Heart right ventricle (tissue), 16 donors: Measurements from ENCODE around the gene VASP. TPM values are rescaled to one million over a fixed set of nuclear protein-coding genes. Genes with fewer than 3 reads are reported as not detected.

Experiments used
- ATAC-seq, 8 donors: fragments of 200-7000 bp; cut with Tn5 transposase; one replicate each; pipeline ENCODE4 v1.9.1; 2020; ENCODE audit warnings: mild to moderate bottlenecking in 8 of 8, moderate library complexity in 8 of 8, moderate number of reproducible peaks in 1 of 8
- DNase-seq, 2 donors: peaks; one replicate each; pipeline ENCODE4 v3.0.0-alpha.2; 2020
- H3K27ac ChIP-seq, 10 donors: fragments of 200-600 bp; sonication (generic) in 2 of 10; one replicate each; pipeline versions ENCODE4 v1.5.0 to v1.8.0; 2020 to 2022; ENCODE audit warnings: mild to moderate bottlenecking in 3 of 10
- H3K27me3 ChIP-seq, 7 donors: fragments of 200-600 bp; one replicate each; pipeline ENCODE4 v1.8.0; 2021 to 2022; ENCODE audit warnings: mild to moderate bottlenecking in 2 of 7
- H3K36me3 ChIP-seq, 9 donors: fragments of 200-600 bp; sonication (generic) in 1 of 9; one replicate each; pipeline versions ENCODE4 v1.5.0 to v1.8.0; 2020 to 2022; ENCODE audit warnings: mild to moderate bottlenecking in 2 of 9
- H3K4me1 ChIP-seq, 9 donors: fragments of 200-600 bp; sonication (generic) in 1 of 9; one replicate each; pipeline versions ENCODE4 v1.5.0 to v1.8.0; 2020 to 2022; ENCODE audit warnings: mild to moderate bottlenecking in 4 of 9
- H3K4me3 ChIP-seq, 10 donors: fragments of 200-600 bp; sonication (generic) in 2 of 10; one replicate each; pipeline versions ENCODE4 v1.5.0 to v1.8.0; 2020 to 2022; ENCODE audit warnings: mild to moderate bottlenecking in 7 of 10, moderate library complexity in 2 of 10
- H3K9me3 ChIP-seq, 11 donors: fragments of 200-600 bp in 10 of 11; sonication (generic) in 2 of 11; one replicate each; pipeline versions ENCODE4 v1.5.0 to v1.8.0; 2013 to 2022; ENCODE audit warnings: mild to moderate bottlenecking in 2 of 11, control low read depth in 1 of 11, moderate library complexity in 1 of 11
- CTCF ChIP-seq, 9 donors: fragments of 200-600 bp; sonication (generic) in 2 of 9; IDR thresholded peaks; one replicate each; pipeline versions ENCODE4 v1.5.0 to v1.8.0; 2021 to 2022; ENCODE audit warnings: antibody characterized with exemption in 9 of 9, mild to moderate bottlenecking in 5 of 9, moderate library complexity in 1 of 9
- WGBS, 2 donors: extraction: QIAGEN DNeasy Blood & Tissue Kit; methylation state at CpG; one replicate each; pipeline ENCODE4 v1.1.7; 2013; ENCODE audit warnings: inconsistent platforms in 1 of 2; 5-methylcytosine and 5-hydroxymethylcytosine counted together
- intact Hi-C, 10 donors: fragments of 100-400 bp; cut with DNase I; formaldehyde crosslinking; loops; one replicate each; pipeline versions ENCODE4 v1.11.1 to v1.14.2; 2022
- polyA plus RNA-seq, 2 donors: library from polyadenylated mRNA; stranded (reverse); fragments of 200-250 nt; gene quantifications; one replicate each; pipeline ENCODE4 v1.2.3, GENCODE V29; 2013
- total RNA-seq, 10 donors: library from RNA; stranded (reverse); fragmentation: NEBNext Ultra II Directional in 3 of 10; extraction: Animal tissue kit (Norgen Biotek cat#: 25700) in 3 of 10; gene quantifications; one replicate each; pipeline versions ENCODE4 v1.2.1 to v1.2.4, GENCODE V29; 2021 to 2023
- donor health status: Arrhythmogenic right ventricular cardiomyopathy.
- donor health status: ischemic (EF 13 %, LVEDD 7.1; RV severe dilation, severe dysfunction).
- donor health status: healthy with polysubstance abuse.
- donor health status: DM: no; HTN: yes; CAD: no.
- donor health status: DM: no; HTN: no; CAD: no.
- donor health status: ischemic (EF 25% LVEDD 6.9; RV normal size, moderate dysfunction).
- donor health status: ischemic (EF 25% LVEDD 5.7; RV mildly dilated, moderate dysfunction).
- donor health status: healthy.
- donor health status: DM: yes; HTN: yes; CAD: no.
- donor health status: Ischemic cardiomyopathy.
- donor health status: ischemic (EF 35%, LVEDD 5.7; RV mildly dilated, moderate dysfunction).
- donor health status: nonischemic (EF 11% LVEDD 7.7; RV severe dilation, severe dysfunction).
- donor health status: DM: yes; HTN: yes; CAD: no.
- donor health status: PGD.
- donor health status: ischemic (EF 29% LVEDD 5.4; RV normal size, mild dysfunction).
- donor health status: nonischemic (EF 23%, LVEDD 6.1; RV moderate dilation, normal function).

The VASP gene
- total and polyA plus RNA-seq, 12 donors: 24.9 to 78.6 (median 43.6) TPM

GRCh38 chr19:45472563-45473366 is 34.5 kb upstream of the VASP start:
- no peak for DNase-seq
- no peak for TF ChIP-seq CTCF (IDR thresholded peaks at IDR 0.05)
- peak overlapping the region in 8 of 10 donors; percentile 9 to 41 (median 30) for H3K4me3 ChIP-seq
- H3K27me3 ChIP-seq: peaks cover 0 to 46% (median 0%) of the 10 kb centered on the region in 7 donors
- H3K36me3 ChIP-seq: no peaks in the 10 kb centered on the region
- WGBS, 2 donors: 10 to 16% methylated on average over 41 to 44 of the region's 44 CpGs
- peak overlapping the region in 2 of 10 donors; percentile 2 to 39 for H3K27ac ChIP-seq
- ATAC-seq: no peak
- intact Hi-C loops: loop anchor here in 1 of 10 donors (10.0 kb wide), 1 partner anchor 48 kb away; the partner anchor contains the start of gene ERCC1
- H3K9me3 ChIP-seq: no peaks in the 10 kb centered on the region
- H3K4me1 ChIP-seq: peaks cover 8 to 49% (median 37%) of the 10 kb centered on the region in 9 donors

- peaks cover 5 to 49% (median 38%) of the 10 kb centered on the region in 9 donors for H3K4me1 ChIP-seq
- DNase-seq: no peak
- no peak for ATAC-seq
- TF ChIP-seq CTCF (IDR thresholded peaks at IDR 0.05): no peak
- H3K9me3 ChIP-seq: no peaks in the 10 kb centered on the region
- 39 to 44% methylated on average over 5 of the region's 5 CpGs for WGBS, 2 donors
- peak overlapping the region in 1 of 10 donors; percentile 17 for H3K4me3 ChIP-seq
- peaks cover 0 to 46% (median 0%) of the 10 kb centered on the region in 7 donors for H3K27me3 ChIP-seq
- intact Hi-C loops: loop anchor here in 1 of 10 donors (10.0 kb wide), 1 partner anchor 49 kb away; the partner anchor contains the start of gene ERCC1
- no peak overlapping the region for H3K27ac ChIP-seq
- no peaks in the 10 kb centered on the region for H3K36me3 ChIP-seq
These were observed 34.0 kb upstream of the VASP start for GRCh38 chr19:45473367-45473681.

- ATAC-seq: no peak
- Histone ChIP-seq H3K9me3 (no peaks in the 10 kb centered on the region), H3K36me3 (no peaks in the 10 kb centered on the region), H3K27ac (no peak overlapping the region), H3K4me3 (no peak overlapping the region), H3K27me3 (peaks cover 0 to 46% (median 0%) of the 10 kb centered on the region in 7 donors), H3K4me1 (peaks cover 2 to 50% (median 34%) of the 10 kb centered on the region in 9 donors)
- TF ChIP-seq CTCF (IDR thresholded peaks at IDR 0.05): no peak
- WGBS, 2 donors: 67 to 70% methylated on average over 27 of the region's 27 CpGs
- intact Hi-C loops: loop anchor here in 1 of 10 donors (10.0 kb wide), 1 partner anchor 49 kb away; the partner anchor contains the start of gene ERCC1
- no peak for DNase-seq
These were observed 33.3 kb upstream of the VASP start for GRCh38 chr19:45473682-45474605.
